ENCODE data around the gene RHEBL1.
"Not testable (repeated sequence)": the region's sequence is repeated elsewhere in the genome, so short reads cannot be mapped to it uniquely, and the experiment has no call there.

- not testable (repeated sequence) for TF ChIP-seq CTCF, POLR2A (IDR thresholded peaks at IDR 0.05)
Measured at GRCh38 chr12:49061916-49062315, 7.9 kb downstream of the RHEBL1 start.

Measured in heart left ventricle (tissue), 13 donors.